Measurements from ENCODE around the gene HIRA.

Gene HIRA, protein sequence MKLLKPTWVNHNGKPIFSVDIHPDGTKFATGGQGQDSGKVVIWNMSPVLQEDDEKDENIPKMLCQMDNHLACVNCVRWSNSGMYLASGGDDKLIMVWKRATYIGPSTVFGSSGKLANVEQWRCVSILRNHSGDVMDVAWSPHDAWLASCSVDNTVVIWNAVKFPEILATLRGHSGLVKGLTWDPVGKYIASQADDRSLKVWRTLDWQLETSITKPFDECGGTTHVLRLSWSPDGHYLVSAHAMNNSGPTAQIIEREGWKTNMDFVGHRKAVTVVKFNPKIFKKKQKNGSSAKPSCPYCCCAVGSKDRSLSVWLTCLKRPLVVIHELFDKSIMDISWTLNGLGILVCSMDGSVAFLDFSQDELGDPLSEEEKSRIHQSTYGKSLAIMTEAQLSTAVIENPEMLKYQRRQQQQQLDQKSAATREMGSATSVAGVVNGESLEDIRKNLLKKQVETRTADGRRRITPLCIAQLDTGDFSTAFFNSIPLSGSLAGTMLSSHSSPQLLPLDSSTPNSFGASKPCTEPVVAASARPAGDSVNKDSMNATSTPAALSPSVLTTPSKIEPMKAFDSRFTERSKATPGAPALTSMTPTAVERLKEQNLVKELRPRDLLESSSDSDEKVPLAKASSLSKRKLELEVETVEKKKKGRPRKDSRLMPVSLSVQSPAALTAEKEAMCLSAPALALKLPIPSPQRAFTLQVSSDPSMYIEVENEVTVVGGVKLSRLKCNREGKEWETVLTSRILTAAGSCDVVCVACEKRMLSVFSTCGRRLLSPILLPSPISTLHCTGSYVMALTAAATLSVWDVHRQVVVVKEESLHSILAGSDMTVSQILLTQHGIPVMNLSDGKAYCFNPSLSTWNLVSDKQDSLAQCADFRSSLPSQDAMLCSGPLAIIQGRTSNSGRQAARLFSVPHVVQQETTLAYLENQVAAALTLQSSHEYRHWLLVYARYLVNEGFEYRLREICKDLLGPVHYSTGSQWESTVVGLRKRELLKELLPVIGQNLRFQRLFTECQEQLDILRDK

DNA sequence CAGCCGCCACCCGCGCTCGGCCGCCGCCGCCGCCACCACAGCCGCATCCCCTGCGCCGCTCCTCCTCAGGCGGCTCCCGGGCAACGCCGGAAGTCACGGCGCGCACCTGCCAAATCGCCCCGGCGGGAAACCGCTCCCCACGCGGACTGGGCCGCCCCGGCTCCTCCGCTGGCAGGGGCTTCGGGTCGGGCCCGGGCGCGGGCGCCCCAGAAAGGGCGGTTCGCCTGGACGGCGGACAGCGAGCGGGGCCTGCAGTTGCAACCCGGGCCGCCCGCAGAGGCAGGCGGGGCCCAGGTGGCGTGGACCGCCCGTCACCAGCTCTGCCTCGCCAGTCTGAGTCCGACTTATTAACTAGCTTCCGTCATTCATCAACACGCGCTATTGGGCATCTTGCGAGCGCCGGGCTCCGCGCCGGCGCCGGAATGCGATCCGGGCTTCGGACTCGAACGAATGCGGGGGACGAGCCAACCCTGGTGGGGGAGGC, at the start of gene HIRA:
Gene HIRA (minus strand): TSS at position 85 of the 484 bp plus-strand sequence. CDS start 257 bp downstream, outside the sequence.
- DNase-seq: peak; percentile 74

GRCh38 chr22:19480789-19481188, 49.3 kb upstream of the HIRA start:
- no peak for DNase-seq

DNA sequence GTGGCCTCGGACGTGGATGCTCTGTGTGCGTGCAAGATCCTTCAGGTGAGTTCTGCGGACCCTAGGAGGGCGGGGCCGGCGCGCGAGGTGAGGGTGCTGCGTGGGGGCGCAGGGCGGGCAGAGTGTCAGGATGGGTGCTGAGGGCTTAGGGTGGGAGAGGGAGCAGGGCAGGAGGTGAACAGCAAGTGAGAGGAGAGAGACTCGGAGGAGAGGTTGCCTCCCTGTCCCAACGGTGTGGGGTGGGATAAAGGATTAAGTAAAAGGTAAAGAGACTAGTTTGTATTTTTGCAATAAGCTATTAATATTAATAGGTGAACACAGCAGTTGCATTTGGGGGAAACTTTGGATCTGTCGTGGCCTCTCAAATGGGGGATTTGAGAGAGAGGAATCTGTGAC, 48.6 kb upstream of the HIRA start:
- DNase-seq: no peak

GRCh38 chr22:19479355-19480172, 48.0 kb upstream of the HIRA start, which contains the start of gene CDC45:
TSS of gene CDC45 (plus strand) at chr22:19479920. CDS start at chr22:19479969, 49 bp downstream.
- DNase-seq: peak; percentile 99

GRCh38 chr22:19478901-19479354, 47.4 kb upstream of the HIRA start, which contains the start of gene UFD1:
TSS of gene UFD1 (minus strand) at chr22:19479193. CDS start at chr22:19479085, 108 bp downstream.
- DNase-seq: peak; percentile 94

DNA sequence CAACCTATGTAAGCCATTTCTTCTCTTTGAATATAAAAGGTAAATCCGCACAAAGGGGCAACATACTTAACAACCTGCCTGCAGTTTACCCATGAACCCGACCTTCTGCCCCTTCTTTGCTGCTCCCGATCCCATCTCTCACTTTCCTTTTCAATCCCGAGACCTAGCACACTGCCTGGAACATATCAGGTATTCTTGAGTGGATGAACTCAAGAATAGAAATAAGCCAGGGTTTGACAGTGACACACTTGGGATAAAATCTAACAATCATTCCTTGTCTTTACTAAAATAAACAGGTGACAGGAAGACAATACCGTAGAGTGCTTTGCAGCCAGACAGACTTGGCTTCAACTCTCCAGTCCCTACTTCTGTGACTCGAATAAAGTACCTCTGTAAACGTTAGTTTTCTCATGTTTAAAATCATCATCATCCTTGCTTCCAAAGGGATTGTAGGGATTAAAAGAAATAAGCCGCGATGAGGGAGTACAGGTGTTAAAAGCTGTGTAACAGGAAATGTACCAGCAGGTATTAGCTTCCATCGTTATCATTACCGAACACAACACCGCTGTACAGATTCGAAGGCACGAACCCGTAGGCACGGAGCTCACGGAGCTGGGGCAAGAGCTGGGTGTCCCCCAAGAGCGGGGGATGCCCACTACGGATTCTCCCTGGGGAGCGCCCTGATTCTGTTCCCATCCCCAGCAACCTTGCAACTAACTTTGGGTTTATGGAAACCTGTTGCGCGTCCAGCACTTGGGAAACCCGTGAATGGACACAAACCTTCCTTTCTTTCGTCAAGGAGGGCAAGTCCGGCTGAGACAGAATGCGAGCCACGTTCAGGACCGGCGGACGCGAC, 46.7 kb upstream of the HIRA start:
- peak; percentile 2 for DNase-seq

DNA sequence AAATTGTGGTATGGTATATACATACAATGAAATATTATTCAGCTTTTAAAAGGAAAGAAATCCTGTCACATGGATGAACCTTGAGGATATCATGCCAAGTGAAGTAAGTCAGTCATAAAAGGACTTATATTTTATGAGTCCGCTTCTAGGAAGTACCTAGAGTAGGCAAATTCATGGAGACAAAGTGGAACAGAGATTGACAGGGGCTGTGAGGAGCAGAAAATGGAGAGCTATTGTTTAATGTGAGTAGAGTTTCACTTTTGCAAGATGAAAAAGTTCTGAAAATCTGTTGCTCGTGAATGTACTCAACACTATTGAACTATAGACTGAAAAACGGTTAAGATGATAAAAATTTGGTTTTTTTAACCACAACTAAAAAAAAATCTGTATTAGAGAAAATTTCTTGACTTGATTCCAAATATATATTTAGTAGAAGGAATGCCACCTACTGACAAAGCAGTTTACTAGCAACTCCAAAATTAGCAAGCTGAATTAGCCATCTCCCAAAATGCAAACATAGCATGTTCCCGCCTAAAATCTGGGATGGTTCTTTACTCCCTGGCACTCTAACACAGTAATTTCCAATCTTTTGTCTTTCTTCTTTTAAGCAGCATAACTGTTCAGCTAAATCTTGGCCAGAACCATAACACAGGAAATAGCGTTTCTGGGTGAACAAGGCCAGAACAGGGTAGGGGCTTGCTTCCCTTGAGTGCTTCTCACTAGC, 46.0 kb upstream of the HIRA start:
- DNase-seq: peak; percentile 37

- no peak for DNase-seq
Observed at GRCh38 chr22:19476023-19476422, 44.5 kb upstream of the HIRA start.

DNA sequence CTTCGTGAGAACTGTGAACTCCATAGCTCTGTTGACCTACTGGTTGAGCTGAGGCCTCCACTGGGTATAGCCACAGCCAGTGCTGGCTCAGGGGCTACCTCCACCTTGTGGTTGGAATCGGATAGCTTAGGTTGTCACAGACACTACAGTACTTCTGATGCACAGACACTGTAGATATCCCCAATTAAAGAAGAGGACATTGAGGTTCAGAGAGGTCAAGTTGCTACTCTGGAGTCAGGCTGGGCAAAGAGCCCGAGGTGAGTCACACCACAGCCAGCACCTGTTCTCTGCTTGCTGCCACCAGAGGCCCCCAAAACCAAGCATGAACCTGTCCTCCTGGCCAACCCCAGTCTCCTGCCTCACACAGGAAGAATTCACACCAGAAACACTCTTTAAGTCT, 42.0 kb upstream of the HIRA start:
- peak; percentile 23 for DNase-seq

DNA sequence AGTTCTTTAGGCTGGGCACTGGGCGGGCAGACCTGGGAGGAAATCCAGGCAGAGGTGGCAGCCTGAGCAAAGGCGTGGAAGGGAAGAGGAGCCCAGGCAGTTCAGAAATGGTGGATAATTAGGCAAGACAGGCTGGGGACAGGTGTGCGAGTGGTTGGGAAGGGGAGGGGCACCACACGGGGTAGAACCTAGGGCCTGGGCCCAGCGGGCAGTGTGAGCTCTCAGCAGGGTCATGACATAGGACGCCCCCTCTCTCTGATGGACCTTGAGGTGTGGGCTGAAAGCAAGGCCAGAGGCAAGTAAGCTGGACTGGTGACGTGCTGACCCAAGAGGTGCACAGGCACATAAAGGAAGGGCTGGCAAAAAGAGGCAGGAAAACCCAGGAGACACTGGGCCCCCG, 40.7 kb upstream of the HIRA start:
- no peak for DNase-seq

GRCh38 chr22:19471572-19471971, 40.0 kb upstream of the HIRA start:
- no peak for DNase-seq

GRCh38 chr22:19470010-19470409, 38.5 kb upstream of the HIRA start:
- DNase-seq: no peak

DNA sequence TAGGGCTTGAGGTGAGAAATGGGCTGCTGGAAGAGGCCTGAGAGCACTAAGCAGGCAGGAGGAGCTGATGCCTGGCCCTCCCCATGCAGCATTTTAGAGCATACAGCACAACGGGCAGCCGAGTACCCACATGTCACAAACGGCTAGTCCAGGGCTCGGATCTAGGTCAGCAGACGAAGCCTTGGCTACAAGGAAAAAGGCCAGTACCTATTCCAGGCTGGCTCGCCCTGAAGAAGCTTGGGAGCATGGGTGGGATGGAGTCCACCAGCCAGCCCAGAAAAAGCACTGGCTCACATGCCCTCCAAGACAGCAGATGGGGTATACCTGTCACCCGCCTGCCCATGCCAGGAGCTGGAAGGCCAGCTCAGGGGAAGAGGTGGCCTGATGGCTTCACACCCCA, 37.9 kb upstream of the HIRA start:
- DNase-seq: no peak

DNA sequence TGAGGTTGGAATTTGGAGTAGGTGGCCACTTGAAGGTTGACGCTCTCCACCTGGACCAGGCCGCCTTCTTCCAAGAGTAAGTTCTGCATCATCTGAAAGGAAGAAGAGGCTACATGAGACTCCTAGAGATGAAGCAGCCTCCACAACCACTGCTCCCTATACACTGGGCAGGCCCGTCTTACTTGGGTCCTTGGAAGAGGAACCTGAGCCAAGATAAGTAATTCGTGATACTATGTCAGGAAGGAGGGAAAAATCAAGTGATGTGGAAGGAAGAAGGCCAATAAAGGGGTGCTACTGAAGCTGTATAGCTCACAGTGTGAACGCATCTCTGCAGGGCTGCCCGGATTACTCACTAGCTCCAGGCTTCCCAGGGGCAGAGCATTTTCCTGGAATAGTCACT, 36.4 kb upstream of the HIRA start:
- no peak for DNase-seq

DNA sequence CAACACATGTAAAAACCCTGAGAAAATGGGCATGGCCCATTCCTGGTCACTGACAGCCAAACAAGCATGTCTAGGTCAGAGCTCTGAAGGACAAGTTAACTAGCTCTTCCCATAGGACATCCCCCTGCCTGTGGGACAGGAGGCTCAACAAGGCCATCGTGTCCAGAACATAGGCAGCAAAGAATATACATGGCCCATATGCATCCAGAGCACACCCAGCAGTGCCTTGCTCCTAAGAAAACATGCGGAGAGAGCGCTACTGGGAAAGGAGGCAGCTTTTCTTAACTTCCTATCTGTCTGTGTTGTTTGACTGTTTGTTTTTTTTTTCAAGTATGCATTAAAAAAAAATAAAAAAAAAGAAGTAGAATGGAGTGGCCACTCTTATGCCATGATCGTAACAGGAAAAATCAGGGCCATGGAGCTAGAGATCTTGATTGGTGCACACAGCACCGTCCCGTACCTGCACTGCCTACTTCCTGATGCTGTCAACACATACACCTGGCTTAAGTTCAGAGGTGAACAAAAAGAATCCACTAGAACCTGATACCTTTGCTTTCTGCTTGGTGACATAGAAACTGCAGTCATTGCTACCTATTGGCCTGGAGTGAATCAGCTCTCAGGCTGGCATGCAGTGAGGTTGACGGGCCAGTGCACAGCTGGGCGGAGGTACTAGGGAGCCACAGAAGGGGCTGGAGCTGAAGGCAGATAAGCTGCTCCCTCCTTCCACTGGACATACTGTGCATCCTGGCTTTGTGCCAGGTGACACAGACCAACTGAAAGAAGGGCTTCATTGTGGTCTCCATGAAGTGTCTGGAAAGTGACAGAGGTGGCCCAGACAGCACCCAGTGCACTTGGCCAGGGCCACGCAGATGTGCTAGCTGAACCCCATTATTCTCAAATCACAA, 35.6 kb upstream of the HIRA start:
- DNase-seq: no peak

GRCh38 chr22:19466126-19466716, 34.7 kb upstream of the HIRA start:
- no peak for DNase-seq

DNA sequence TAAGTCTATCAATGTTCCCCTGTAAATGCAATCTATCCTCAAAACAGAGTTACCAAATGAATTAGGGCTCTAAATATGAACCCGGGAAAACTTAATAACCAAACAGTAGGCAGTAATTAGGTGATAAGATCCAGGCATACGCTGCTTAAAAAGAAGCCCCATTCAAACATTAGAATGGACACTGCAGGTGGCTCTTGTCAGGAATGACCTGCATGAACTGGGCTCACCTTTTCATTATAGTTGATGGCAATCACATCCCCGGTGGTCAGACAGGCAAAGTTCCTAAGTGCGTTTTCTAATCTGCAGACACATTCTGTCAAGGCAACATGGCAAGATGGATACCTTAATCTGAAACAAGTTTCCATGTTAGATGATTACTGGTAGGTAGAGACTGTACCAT, 33.4 kb upstream of the HIRA start:
- no peak for DNase-seq

DNA sequence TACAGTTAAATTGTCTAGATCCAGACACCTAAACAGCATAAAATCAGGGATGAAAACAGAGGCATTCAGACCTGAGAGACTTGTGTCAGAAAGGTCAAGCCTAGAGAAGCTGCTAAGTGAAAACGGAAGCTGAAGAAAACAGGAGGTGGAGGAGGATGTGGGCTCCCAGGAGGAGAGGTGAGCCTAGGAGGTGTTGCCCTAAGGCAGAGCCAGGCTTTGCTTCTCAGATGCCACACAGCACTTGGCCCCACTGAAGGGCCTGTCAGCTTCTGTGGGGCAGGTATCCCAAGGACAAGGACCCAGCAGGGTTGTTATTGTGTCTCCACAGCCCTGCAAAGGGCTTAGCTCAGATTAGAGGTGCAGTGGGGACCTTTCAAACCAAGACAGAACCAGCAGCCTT, 33.0 kb upstream of the HIRA start:
- DNase-seq: no peak
